IMR-90 (cell line): ENCODE results near the gene CDK5R2. TPM values are rescaled to one million over a fixed set of nuclear protein-coding genes. Genes with fewer than 3 reads are reported as not detected.

Source experiments
- ATAC-seq: fragments of 200-7000 bp; cut with Tn5 transposase; 2 replicates; pipeline ENCODE4 v1.9.1; 2020; ENCODE audit warnings: low read depth, mild to moderate bottlenecking, moderate library complexity
- BruUV-seq: library from RNA; stranded (reverse); fragments of 400-500 nt; replicated peaks from 2 replicates; lab custom pipeline; 2021; lab: Mats Ljungman, UMichigan
- CTCF ChIA-PET: fragments of 300-600 bp; formaldehyde crosslinking; extraction: SDS; loops from one replicate; lab custom pipeline; 2021; ENCODE audit warnings: antibody characterized with exemption; lab: Yijun Ruan, JAX
- POLR2A ChIA-PET: fragments of 300-600 bp; sonication (Branson Sonifier 250); formaldehyde crosslinking; loops from one replicate; lab custom pipeline; 2022; ENCODE audit warnings: antibody characterized with exemption; ENCODE audit not compliant: unreplicated experiment; lab: Charles Lee
- DNase-seq: peaks from one replicate; pipeline ENCODE4 v3.0.0; 2013
- H2AFZ ChIP-seq: replicated peaks from 2 replicates; pipeline ENCODE3; 2013; ENCODE audit warnings: low read length, mild to moderate bottlenecking; ENCODE audit not compliant: poor library complexity
- H2AK5ac ChIP-seq: 2 replicates; pipeline ENCODE4 v1.6.1; 2013; ENCODE audit warnings: low read depth, low read length, inconsistent platforms
- H2AK9ac ChIP-seq: replicated peaks from 2 replicates; pipeline ENCODE3; 2013; ENCODE audit warnings: mild to moderate bottlenecking, low read depth, low read length, moderate library complexity; ENCODE audit not compliant: poor library complexity
- H2BK120ac ChIP-seq: 2 replicates; pipeline ENCODE4 v1.6.1; 2013; ENCODE audit warnings: low read depth, low read length, inconsistent platforms
- H2BK15ac ChIP-seq: 3 replicates; pipeline ENCODE4 v1.6.1; 2013; ENCODE audit warnings: low read depth, low read length, inconsistent platforms
- H2BK20ac ChIP-seq: 2 replicates; pipeline ENCODE4 v1.6.1; 2013; ENCODE audit warnings: low read depth, mild to moderate bottlenecking, inconsistent platforms, low read length, moderate library complexity
- H2BK5ac ChIP-seq: 2 replicates; pipeline ENCODE4 v1.6.1; 2013; ENCODE audit warnings: mild to moderate bottlenecking, low read depth, low read length, inconsistent platforms; ENCODE audit not compliant: poor library complexity, severe bottlenecking
- H3K14ac ChIP-seq: replicated peaks from 2 replicates; pipeline ENCODE4 v1.6.1; 2013; ENCODE audit warnings: low read depth, low read length, inconsistent platforms
- H3K18ac ChIP-seq: 2 replicates; pipeline ENCODE4 v1.6.1; 2013; ENCODE audit warnings: low read depth, low read length, control low read depth
- H3K23ac ChIP-seq: 2 replicates; pipeline ENCODE4 v1.6.1; 2013; ENCODE audit warnings: low read depth, low read length, inconsistent platforms
- H3K27ac ChIP-seq: 2 replicates; pipeline ENCODE4 v1.5.1; 2013; ENCODE audit warnings: mild to moderate bottlenecking, control low read depth, low read length; ENCODE audit not compliant: insufficient read depth
- H3K27me3 ChIP-seq: 2 replicates; pipeline ENCODE4 v1.6.1; 2013; ENCODE audit warnings: low read length; ENCODE audit not compliant: control insufficient read depth, insufficient read depth
- H3K36me3 ChIP-seq: 2 replicates; pipeline ENCODE4 v1.6.1; 2013; ENCODE audit warnings: low read length, mixed read lengths; ENCODE audit not compliant: control insufficient read depth, insufficient read depth
- H3K4ac ChIP-seq: 2 replicates; pipeline ENCODE4 v1.6.1; 2013; ENCODE audit warnings: low read depth, low read length, inconsistent platforms
- H3K4me1 ChIP-seq: 2 replicates; pipeline ENCODE4 v1.6.1; 2013; ENCODE audit warnings: low read length, mixed read lengths; ENCODE audit not compliant: control insufficient read depth, insufficient read depth
- H3K4me2 ChIP-seq: 2 replicates; pipeline ENCODE4 v1.6.1; 2013; ENCODE audit warnings: low read depth, mild to moderate bottlenecking, control low read depth, low read length, moderate library complexity
- H3K4me3 ChIP-seq: 2 replicates; pipeline ENCODE4 v1.5.1; 2013; ENCODE audit warnings: low read depth, mild to moderate bottlenecking, control low read depth, low read length, moderate library complexity; ENCODE audit not compliant: insufficient read depth
- H3K56ac ChIP-seq: 2 replicates; pipeline ENCODE4 v1.6.1; 2013; ENCODE audit warnings: low read length, inconsistent platforms; ENCODE audit not compliant: insufficient read depth; ENCODE audit errors: extremely low read depth
- H3K79me1 ChIP-seq, 2 experiments: 2 replicates each; pipeline ENCODE4 v1.6.1; 2013; ENCODE audit warnings: low read length in 2 of 2, inconsistent platforms in 1 of 2, low read depth in 1 of 2
- H3K9ac ChIP-seq: 2 replicates; pipeline ENCODE4 v1.6.1; 2013; ENCODE audit warnings: low read depth, low read length, control low read depth
- H3K9me1 ChIP-seq: 2 replicates; pipeline ENCODE4 v1.6.1; 2013; ENCODE audit warnings: low read length, inconsistent platforms; ENCODE audit not compliant: insufficient read depth
- H3K9me3 ChIP-seq: 2 replicates; pipeline ENCODE4 v1.6.1; 2013; ENCODE audit warnings: low read length; ENCODE audit not compliant: control insufficient read depth, insufficient read depth
- H4K20me1 ChIP-seq: 2 replicates; pipeline ENCODE4 v1.6.1; 2013; ENCODE audit warnings: low read length, inconsistent platforms; ENCODE audit not compliant: insufficient read depth
- H4K5ac ChIP-seq: 2 replicates; pipeline ENCODE4 v1.6.1; 2013; ENCODE audit warnings: mild to moderate bottlenecking, low read depth, low read length, control low read depth
- H4K8ac ChIP-seq, 2 experiments: 2 replicates each; pipeline ENCODE4 v1.6.1; 2013; ENCODE audit warnings: low read depth in 2 of 2, low read length in 2 of 2, control low read depth in 1 of 2, inconsistent platforms in 1 of 2
- H4K91ac ChIP-seq: 2 replicates; pipeline ENCODE4 v1.6.1; 2013; ENCODE audit warnings: low read depth, low read length, inconsistent platforms; ENCODE audit not compliant: insufficient read depth
- BHLHE40 ChIP-seq: fragments of 150-350 bp; IDR thresholded peaks from 2 replicates; pipeline ENCODE4 v1.6.1; 2016; ENCODE audit warnings: mild to moderate bottlenecking, low read depth, low read length
- CEBPB ChIP-seq: IDR thresholded peaks from 2 replicates; pipeline ENCODE4 v1.6.1; 2012; ENCODE audit warnings: low read depth, low read length, improper control_type of control experiment
- CHD1 ChIP-seq: IDR thresholded peaks from 2 replicates; pipeline ENCODE4 v1.6.1; 2012; ENCODE audit warnings: low read depth, low read length, improper control_type of control experiment
- CTCF ChIP-seq: conservative IDR thresholded peaks from 2 replicates; pipeline ENCODE4 v1.5.1; 2012; ENCODE audit warnings: mild to moderate bottlenecking, low read depth, low read length, improper control_type of control experiment
- ELK1 ChIP-seq: fragments of 150-350 bp; IDR thresholded peaks from 2 replicates; pipeline ENCODE4 v1.6.1; 2016; ENCODE audit warnings: low read depth, mild to moderate bottlenecking, low read length, moderate library complexity, borderline replicate concordance
- FOS ChIP-seq: fragments of 150-350 bp; IDR thresholded peaks from 2 replicates; pipeline ENCODE4 v1.6.1; 2016; ENCODE audit warnings: low read depth, low read length
- MAFK ChIP-seq: IDR thresholded peaks from 2 replicates; pipeline ENCODE4 v1.6.1; 2012; ENCODE audit warnings: low read depth, low read length, improper control_type of control experiment
- MAZ ChIP-seq: IDR thresholded peaks from 2 replicates; pipeline ENCODE4 v1.6.1; 2012; ENCODE audit warnings: low read depth, mild to moderate bottlenecking, low read length, improper control_type of control experiment, moderate library complexity, borderline replicate concordance
- MXI1 ChIP-seq: IDR thresholded peaks from 2 replicates; pipeline ENCODE4 v1.6.1; 2012; ENCODE audit warnings: low read depth, mild to moderate bottlenecking, low read length, moderate library complexity, borderline replicate concordance
- NFE2L2 ChIP-seq: fragments of 150-350 bp; IDR thresholded peaks from 2 replicates; pipeline ENCODE4 v1.6.1; 2016; ENCODE audit warnings: low read depth, mild to moderate bottlenecking, low read length
- POLR2A ChIP-seq: IDR thresholded peaks from 2 replicates; pipeline ENCODE4 v1.6.1; 2012; ENCODE audit warnings: mild to moderate bottlenecking, low read depth, low read length
- RAD21 ChIP-seq: IDR thresholded peaks from 2 replicates; pipeline ENCODE4 v1.6.1; 2012; ENCODE audit warnings: low read length, improper control_type of control experiment
- RCOR1 ChIP-seq: IDR thresholded peaks from 2 replicates; pipeline ENCODE4 v1.6.1; 2012; ENCODE audit warnings: mild to moderate bottlenecking, low read length, improper control_type of control experiment; ENCODE audit not compliant: insufficient replicate concordance
- RFX5 ChIP-seq: IDR thresholded peaks from 2 replicates; pipeline ENCODE4 v1.8.0; 2012; ENCODE audit warnings: low read depth, mild to moderate bottlenecking, low read length, moderate library complexity
- SMC3 ChIP-seq: fragments of 150-350 bp; IDR thresholded peaks from 2 replicates; pipeline ENCODE4 v1.6.1; 2016; ENCODE audit warnings: low read depth, mild to moderate bottlenecking, antibody characterized with exemption, low read length, moderate library complexity
- USF2 ChIP-seq: fragments of 150-350 bp; IDR thresholded peaks from 2 replicates; pipeline ENCODE4 v1.6.1; 2017; ENCODE audit warnings: mild to moderate bottlenecking, antibody characterized with exemption, low read length, low read depth
- WGBS, 2 experiments: methylation state at CpG; one replicate each; pipeline versions ENCODE4 v1.1.5 to v1.1.7; 2013; ENCODE audit warnings: missing lambda C conversion rate in 2 of 2; ENCODE audit not compliant: insufficient read length in 1 of 2; ENCODE audit errors: extremely low coverage in 2 of 2; 5-methylcytosine and 5-hydroxymethylcytosine counted together
- dilution Hi-C: fragments of 300-500 bp; cut with HindIII; formaldehyde crosslinking; loops from one replicate; pipeline ENCODE4 v1.14.3; 2018; ENCODE audit warnings: low sequenced_read_pairs; ENCODE audit not compliant: unreplicated experiment
- in situ Hi-C: fragments of 300-500 bp; cut with MboI; formaldehyde crosslinking; loops from 3 replicates; pipeline ENCODE4 v1.14.3; 2019; ENCODE audit warnings: low sequenced_read_pairs, inconsistent platforms, mixed read lengths
- intact Hi-C: fragments of 100-400 bp; cut with micrococcal nuclease; formaldehyde crosslinking; loops from 2 replicates; pipeline ENCODE4 v1.10.0; 2022
- polyA plus RNA-seq, 3 experiments: library from polyadenylated mRNA; depleted of rRNA; stranded (reverse); fragments of >200 nt; gene quantifications; 2 replicates each; pipeline ENCODE4 v1.2.3, GENCODE V29; 2012; ENCODE audit warnings: low replicate concordance in 1 of 3
- total RNA-seq: library from RNA; depleted of rRNA; stranded (reverse); fragments of >200 nt; gene quantifications from 2 replicates; pipeline ENCODE4 v1.2.3, GENCODE V29; 2012

CDK5R2 gene
- total and polyA plus RNA-seq, 2 of the 4 experiments (the other 2 are of a cell fraction), result not detected

GRCh38 chr2:218956039-218956438 lies 3.4 kb upstream of the CDK5R2 start:
- Histone ChIP-seq H3K23ac (no peak overlapping the region), H4K8ac (no peak overlapping the region), H3K27me3 (peaks cover 68% of the 10 kb centered on the region), H3K4me3 (no peak overlapping the region), H3K4me1 (no peaks in the 10 kb centered on the region), H3K9me3 (no peaks in the 10 kb centered on the region), H2BK15ac (no peak overlapping the region), H2AK9ac (no peak overlapping the region), H3K36me3 (no peaks in the 10 kb centered on the region), H3K9me1 (0 out of 2 replicates have a peak, but pooled peaks cover 4% of the 10 kb centered on the region), H3K4me2 (no peak overlapping the region), H2BK5ac (no peak overlapping the region), H3K14ac (no peak overlapping the region), H2BK120ac (no peak overlapping the region), H4K91ac (no peak overlapping the region), H2AK5ac (no peak overlapping the region), H3K79me1 (no peaks in the 10 kb centered on the region), H3K4ac (no peak overlapping the region), H2AFZ (no peak overlapping the region), H4K5ac (no peak overlapping the region), H3K9ac (no peak overlapping the region), H2BK20ac (no peak overlapping the region), H3K18ac (no peak overlapping the region), H3K27ac (no peak overlapping the region), H3K56ac (no peak overlapping the region), H4K20me1 (no peaks in the 10 kb centered on the region; the same call in 1 of the 2 replicates)
- no TSS peak for BruUV-seq
- no peak for DNase-seq
- dilution Hi-C loops, result no loop called here
- in situ Hi-C loops, result no loop called here
- POLR2A ChIA-PET, result no interaction called here
- TF ChIP-seq SMC3 (no peak), MAZ (no peak), RFX5 (no peak), ELK1 (no peak), CHD1 (no peak), MAFK (no peak), BHLHE40 (no peak), FOS (no peak), NFE2L2 (no peak), RAD21 (no peak), RCOR1 (no peak), CTCF (no peak), MXI1 (no peak), CEBPB (no peak), USF2 (no peak), POLR2A (no peak)
- intact Hi-C loops, result no loop called here
- CTCF ChIA-PET, result no interaction called here
- WGBS, 2 experiments, result no CpG with 5 or more reads among the region's 1 CpG
- no peak for ATAC-seq
